K562 (cell line): Measurements from ENCODE around the gene MN1. TPM values are rescaled to one million over a fixed set of nuclear protein-coding genes. Genes with fewer than 3 reads are reported as not detected.

Experiments used
- ATAC-seq: fragments of 200-7000 bp; cut with Tn5 transposase; 3 replicates; pipeline ENCODE4 v1.9.1; 2020; ENCODE audit warnings: moderate library complexity
- BruUV-seq: library from RNA; stranded (reverse); fragments of 400-500 nt; replicated peaks from 2 replicates; lab custom pipeline; 2021; lab: Mats Ljungman, UMichigan
- CTCF ChIA-PET: fragments of 300-600 bp; formaldehyde crosslinking; extraction: SDS; loops from one replicate; lab custom pipeline; 2021; ENCODE audit warnings: low intra/inter-chr PET ratio; lab: Yijun Ruan, JAX
- POLR2A ChIA-PET: fragments of 300-600, 350-650 bp; sonication (Branson Sonifier 250); formaldehyde crosslinking; extraction: SDS; loops from one replicate; lab custom pipeline; 2021; ENCODE audit warnings: antibody characterized with exemption, inconsistent platforms; lab: Yijun Ruan, JAX
- DNase-seq, 4 experiments: peaks; one replicate each; pipeline versions ENCODE4 v3.0.0 to v3.0.0-alpha.2; 2011 to 2018; ENCODE audit warnings: low spot score in 3 of 4, mixed read lengths in 3 of 4; ENCODE audit errors: extremely low read depth in 1 of 4
- FAIRE-seq: peaks from 2 replicates; lab custom pipeline; 2011; peaks lifted over from hg19 to GRCh38; lab: Jason Lieb, UNC
- H2AFZ ChIP-seq: 2 replicates; pipeline ENCODE4 v1.6.0; 2011; ENCODE audit warnings: low read depth, low read length, control low read depth, inconsistent platforms
- H3K27ac ChIP-seq: fragments of 200-600 bp; 3 replicates; pipeline ENCODE4 v1.8.0; 2011; ENCODE audit warnings: low read depth, mild to moderate bottlenecking, control low read depth, inconsistent platforms, low read length, moderate library complexity, mixed read lengths; ENCODE audit errors: extremely low read depth
- H3K27me3 ChIP-seq, 2 experiments: fragments of 300-600 bp in 1 of 2; 2 replicates in 1 of 2; 3 replicates in 1 of 2; pipeline versions ENCODE4 v1.6.0 to v1.8.0; 2011; ENCODE audit warnings: inconsistent platforms in 2 of 2, low read length in 2 of 2, mild to moderate bottlenecking in 1 of 2, mixed read lengths in 1 of 2, moderate library complexity in 1 of 2; ENCODE audit not compliant: control insufficient read depth in 2 of 2, insufficient read depth in 2 of 2
- H3K36me3 ChIP-seq: fragments of 300-600 bp; 3 replicates; pipeline ENCODE4 v1.8.0; 2011; ENCODE audit warnings: mild to moderate bottlenecking, low read length, inconsistent platforms; ENCODE audit not compliant: control insufficient read depth, insufficient read depth
- H3K4me1 ChIP-seq, 2 experiments: fragments of 200-600 bp in 1 of 2; replicated peaks in 1 of 2; 2 replicates in 1 of 2; 3 replicates in 1 of 2; pipeline versions ENCODE4 v1.5.1 to v1.8.0; 2011; ENCODE audit warnings: inconsistent platforms in 2 of 2, low read length in 2 of 2, mild to moderate bottlenecking in 1 of 2, mixed read lengths in 1 of 2, moderate library complexity in 1 of 2; ENCODE audit not compliant: control insufficient read depth in 2 of 2, insufficient read depth in 2 of 2
- H3K4me2 ChIP-seq: 2 replicates; pipeline ENCODE4 v1.6.1; 2011; ENCODE audit warnings: low read length, control low read depth, inconsistent platforms, mixed read lengths; ENCODE audit not compliant: insufficient read depth
- H3K4me3 ChIP-seq: fragments of 200-600 bp; sonication (generic), shearing (Covaris generic); 2 replicates; pipeline ENCODE4 v1.5.1; 2016; ENCODE audit warnings: control low read depth, inconsistent platforms
- H3K79me2 ChIP-seq: fragments of 200-600 bp; 3 replicates; pipeline ENCODE4 v1.8.0; 2011; ENCODE audit warnings: low read length, inconsistent platforms; ENCODE audit not compliant: control insufficient read depth, insufficient read depth
- H3K9ac ChIP-seq, 2 experiments: 2 replicates each; pipeline versions ENCODE4 v1.6.0 to v1.6.1; 2011; ENCODE audit warnings: low read depth in 2 of 2, low read length in 2 of 2, control low read depth in 1 of 2, inconsistent platforms in 1 of 2, mild to moderate bottlenecking in 1 of 2, mixed read lengths in 1 of 2; ENCODE audit not compliant: insufficient read depth in 1 of 2
- H3K9me1 ChIP-seq: one replicate; pipeline ENCODE4 v1.6.0; 2011; ENCODE audit warnings: inconsistent platforms, mild to moderate bottlenecking, low read length, moderate library complexity; ENCODE audit not compliant: control insufficient read depth, insufficient read depth
- H3K9me3 ChIP-seq: replicated peaks from 2 replicates; pipeline ENCODE4 v1.5.1; 2011; ENCODE audit warnings: low read depth, low read length, inconsistent platforms; ENCODE audit not compliant: control insufficient read depth, insufficient read depth
- H4K20me1 ChIP-seq: replicated peaks from 2 replicates; pipeline ENCODE4 v1.6.1; 2011; ENCODE audit warnings: low read length, inconsistent platforms, mixed read lengths; ENCODE audit not compliant: control insufficient read depth, insufficient read depth
- ARNT ChIP-seq, 2 experiments: fragments of 450-650 bp; IDR thresholded peaks; 2 replicates each; pipeline ENCODE4 v1.6.1; 2016; ENCODE audit warnings: mild to moderate bottlenecking in 1 of 2
- ATF6 ChIP-seq: sonication (generic); formaldehyde crosslinking; IDR thresholded peaks from 2 replicates; pipeline ENCODE4 v1.4.0; 2020; ENCODE audit warnings: mild to moderate bottlenecking, missing genetic modification reagents
- CCNT2 ChIP-seq: IDR thresholded peaks from 2 replicates; pipeline ENCODE4 v1.6.1; 2011; ENCODE audit warnings: borderline replicate concordance, low read depth, mild to moderate bottlenecking, moderate library complexity, mixed read lengths, low read length; ENCODE audit not compliant: insufficient read length; ENCODE audit errors: extremely low read depth
- ELF2 ChIP-seq: fragments of 250-450 bp; sonication (Bioruptor Pico); IDR thresholded peaks from 2 replicates; pipeline ENCODE4 v1.5.0; 2021; ENCODE audit warnings: mild to moderate bottlenecking
- FOXP1 ChIP-seq: sonication (generic); formaldehyde crosslinking; IDR thresholded peaks from 2 replicates; pipeline ENCODE4 v1.8.0; 2022; ENCODE audit warnings: mild to moderate bottlenecking, missing genetic modification reagents
- NR1H2 ChIP-seq: sonication (generic); formaldehyde crosslinking; IDR thresholded peaks from 2 replicates; pipeline ENCODE4 v1.4.0; 2020; ENCODE audit warnings: mild to moderate bottlenecking, missing genetic modification reagents
- NR2C1 ChIP-seq, 2 experiments: fragments of 450-650 bp; IDR thresholded peaks; 2 replicates each; pipeline ENCODE4 v1.6.1; 2017; ENCODE audit warnings: mild to moderate bottlenecking in 2 of 2, antibody characterized with exemption in 1 of 2, inconsistent platforms in 1 of 2, missing compliant biosample characterization in 1 of 2, missing genetic modification characterization in 1 of 2
- PHB ChIP-seq: fragments of 250-450 bp; sonication (Bioruptor Pico); IDR thresholded peaks from 2 replicates; pipeline ENCODE4 v1.5.0; 2021
- RAD21 ChIP-seq, 2 experiments: fragments of 250-450 bp in 1 of 2; fragments of 450-650 bp in 1 of 2; sonication (Bioruptor Pico) in 1 of 2; formaldehyde crosslinking in 1 of 2; IDR thresholded peaks in 1 of 2; conservative IDR thresholded peaks in 1 of 2; 2 replicates each; pipeline versions ENCODE4 v1.4.0 to v1.8.0; 2020 to 2022; ENCODE audit warnings: mild to moderate bottlenecking in 2 of 2, moderate library complexity in 1 of 2
- RBM17 ChIP-seq: fragments of 200-400 bp; formaldehyde crosslinking; IDR thresholded peaks from 2 replicates; pipeline ENCODE4 v1.6.1; 2017; ENCODE audit warnings: low read depth, mild to moderate bottlenecking, low read length, borderline replicate concordance
- ZBTB40 ChIP-seq, 2 experiments: fragments of 450-650 bp in 1 of 2; sonication (generic) in 1 of 2; formaldehyde crosslinking in 1 of 2; IDR thresholded peaks; 2 replicates each; pipeline versions ENCODE4 v1.7.1 to v1.9.0; 2016 to 2022; ENCODE audit warnings: inconsistent platforms in 1 of 2, mild to moderate bottlenecking in 1 of 2, missing genetic modification reagents in 1 of 2
- ZNF436 ChIP-seq: fragments of 250-450, 450-650 bp; sonication (Bioruptor Pico); formaldehyde crosslinking; IDR thresholded peaks from 2 replicates; pipeline ENCODE4 v1.7.0; 2020; ENCODE audit warnings: mild to moderate bottlenecking
- WGBS: fragments of 100-300 bp; shearing (Covaris generic); methylation state at CpG from one replicate; pipeline ENCODE4 v1.1.6; 2016; ENCODE audit warnings: low coverage, mixed read lengths; ENCODE audit not compliant: insufficient coverage; ENCODE audit errors: missing lambda C conversion rate; 5-methylcytosine and 5-hydroxymethylcytosine counted together
- in situ Hi-C: fragments of 300-500 bp; cut with MboI; formaldehyde crosslinking; loops from 4 replicates; pipeline ENCODE4 v1.15.0; 2018; ENCODE audit warnings: inconsistent platforms, mixed read lengths
- intact Hi-C: fragments of 100-400 bp; cut with micrococcal nuclease; formaldehyde crosslinking; loops from 2 replicates; pipeline ENCODE4 v1.14.2; 2022
- polyA plus RNA-seq, 8 experiments: library from polyadenylated mRNA; depleted of rRNA in 4 of 8; stranded (reverse) in 5 of 8; unstranded in 3 of 8; fragments of >200 nt; fragmentation: Nextera tagmentation in 2 of 8; fragmentation: Illumina TruSeq in 1 of 8; extraction: Ambion mirVana in 2 of 8; extraction: Trizol in 1 of 8; gene quantifications; 2 replicates each; pipeline versions ENCODE4 v1.2.1 to v1.2.3, GENCODE V29; 2011 to 2014; ENCODE audit warnings: inconsistent platforms in 1 of 8, missing spikeins in 1 of 8
- total RNA-seq, 7 experiments: library from RNA; depleted of rRNA in 6 of 7; stranded (reverse); fragments of >200 nt in 6 of 7; fragmentation: Illumina TruSeq in 2 of 7; extraction: Trizol in 2 of 7; gene quantifications; 2 replicates each; pipeline versions ENCODE4 v1.2.1 to v1.2.3, GENCODE V29; 2011 to 2021; ENCODE audit warnings: low replicate concordance in 1 of 7

MN1 gene
- total and polyA plus RNA-seq, 9 of the 15 experiments (the other 6 are each of a cell fraction or from before 2014, with no cell fraction given) = under 0.01 to 0.05 (median 0.03) TPM; not detected in 5

- Histone ChIP-seq H3K4me3 (no peak overlapping the region), H3K4me2 (no peak overlapping the region), H4K20me1 (no peaks in the 10 kb centered on the region), H3K4me1 (no peaks in the 10 kb centered on the region; a peak in 1 of 5 replicates), H3K9me3 (no peaks in the 10 kb centered on the region), H2AFZ (no peak overlapping the region), H3K9me1 (no peaks in the 10 kb centered on the region), H3K36me3 (no peaks in the 10 kb centered on the region), H3K79me2 (no peaks in the 10 kb centered on the region), H3K27ac (no peak overlapping the region), H3K9ac (no peak overlapping the region), H3K27me3 (peaks cover 7 to 42% of the 10 kb centered on the region in 2 experiments; a peak in 4 of 5 replicates)
- FAIRE-seq = no peak
- no TSS peak for BruUV-seq
- CTCF ChIA-PET = no interaction called here
- no peak for ATAC-seq
- intact Hi-C loops = no loop called here
- WGBS = 19% methylated on average over 8 of the region's 8 CpGs
- in situ Hi-C loops = no loop called here
- POLR2A ChIA-PET = no interaction called here
- DNase-seq = no peak
- TF ChIP-seq FOXP1 (CRISPR knock-in tag) (no peak), NR2C1 (IDR thresholded peaks at IDR 0.05) (no peak), NR2C1 (tag; IDR thresholded peaks at IDR 0.05) (no peak), RBM17 (no peak), ELF2 (CRISPR knock-in tag) (no peak), RAD21 (CRISPR knock-in tag; conservative IDR thresholded peaks at IDR 0.05 in 1 of 2, IDR thresholded peaks at IDR 0.05 in 1 of 2) (no peak), ZNF436 (CRISPR knock-in tag) (no peak), PHB (CRISPR knock-in tag) (no peak), CCNT2 (no peak), NR1H2 (CRISPR knock-in tag) (no peak), ATF6 (no peak), ARNT (IDR thresholded peaks at IDR 0.05) (no peak), ZBTB40 (IDR thresholded peaks at IDR 0.05) (no peak), ZBTB40 (CRISPR knock-in tag; IDR thresholded peaks at IDR 0.05) (no peak)
Measured at GRCh38 chr22:27746918-27747317, 54.6 kb downstream of the MN1 start.
